Mucosa of gallbladder (tissue), 1 donor: ENCODE data around the gene COPE. TPM values are rescaled to one million over a fixed set of nuclear protein-coding genes. Genes with fewer than 3 reads are reported as not detected.

Source experiments
- DNase-seq: peaks from one replicate; pipeline ENCODE4 v3.0.0-alpha.2; 2020; ENCODE audit warnings: low spot score
- total RNA-seq: library from RNA; stranded (reverse); gene quantifications from one replicate; pipeline ENCODE4 v1.2.1, GENCODE V29; 2021
- donor health status: DM: no; HTN: no; CAD: no.

The COPE gene
- total RNA-seq, 1 donor from 2014 or later = 183 TPM

- DNase-seq = no peak
These were observed 65.3 kb downstream of the COPE start for GRCh38 chr19:18853755-18854427.

GRCh38 chr19:18852648-18853047 lies 66.5 kb downstream of the COPE start:
- no peak for DNase-seq

- no peak for DNase-seq
These were observed 67.4 kb downstream of the COPE start for GRCh38 chr19:18851673-18852325.

DNA sequence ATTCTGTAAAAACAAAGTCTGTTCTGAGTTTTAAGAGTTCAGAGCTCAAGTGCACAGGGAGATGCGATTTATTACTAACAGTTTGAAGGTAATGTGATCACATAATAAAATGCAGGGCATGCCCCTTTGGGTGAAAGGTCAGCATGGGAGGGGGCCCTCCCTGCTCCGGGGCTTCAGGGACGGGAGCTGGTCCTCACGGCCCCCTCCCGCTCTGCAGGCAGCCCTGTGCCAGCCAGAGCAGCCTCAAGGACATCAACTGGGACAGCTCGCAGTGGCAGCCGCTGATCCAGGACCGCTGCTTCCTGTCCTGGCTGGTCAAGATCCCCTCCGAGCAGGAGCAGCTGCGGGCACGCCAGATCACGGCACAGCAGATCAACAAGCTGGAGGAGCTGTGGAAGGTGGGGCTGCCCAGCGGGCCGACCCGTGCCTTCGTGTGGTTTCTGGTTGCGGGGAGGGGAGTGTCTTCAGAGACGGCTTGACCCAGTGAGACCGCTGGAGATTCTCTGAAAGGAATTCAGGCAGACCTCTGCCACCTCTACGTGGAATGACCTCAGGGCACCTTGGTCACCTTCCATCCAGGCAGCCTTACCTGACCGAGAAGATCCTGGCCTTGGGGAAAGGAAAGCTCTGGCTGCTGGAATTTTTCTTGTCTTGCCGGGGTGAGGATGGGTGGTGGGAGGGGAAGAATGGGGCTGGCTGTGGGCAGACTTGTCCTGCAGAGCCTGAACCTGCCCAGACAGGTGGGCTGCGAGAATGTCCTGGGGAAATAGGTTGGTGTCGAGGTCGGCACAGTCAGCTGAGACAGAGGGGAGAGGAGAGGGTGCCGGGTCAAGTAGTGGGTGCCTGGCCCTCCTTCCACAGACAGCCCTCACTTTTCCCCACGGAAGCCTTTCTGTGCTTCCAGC lies 68.5 kb downstream of the COPE start:
- no peak for DNase-seq

DNA sequence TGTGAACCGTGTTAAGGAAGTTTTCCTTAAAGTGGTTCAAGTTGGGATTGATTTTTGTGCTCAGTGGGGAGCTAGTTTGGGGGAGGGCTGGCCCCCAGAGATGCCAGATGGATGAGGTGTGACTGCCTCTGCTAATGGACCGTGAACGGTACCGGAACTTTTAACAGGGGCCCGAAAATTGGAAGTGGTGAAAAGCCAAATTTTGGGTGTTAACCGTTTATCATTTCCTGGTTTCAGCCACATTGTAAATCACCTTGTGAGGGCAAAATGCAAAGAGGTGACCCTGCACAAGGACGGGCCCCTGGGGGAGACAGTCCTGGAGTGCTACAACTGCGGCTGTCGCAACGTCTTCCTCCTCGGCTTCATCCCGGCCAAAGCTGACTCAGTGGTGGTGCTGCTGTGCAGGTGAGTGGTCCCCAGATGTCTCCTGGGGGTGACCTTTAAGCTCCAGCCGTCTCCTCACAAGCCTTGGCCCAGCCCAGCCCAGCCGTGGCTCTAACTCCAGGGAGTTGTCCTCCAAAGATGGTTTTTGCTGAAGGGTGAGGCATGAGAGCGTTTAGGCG lies 69.3 kb downstream of the COPE start:
- no peak for DNase-seq

Other genes starting within 250 kb of the COPE start
- 23.6 TPM for gene CRTC1, start 235.7 kb downstream of the COPE start, total RNA-seq
- gene COMP, start 128.1 kb downstream of the COPE start, total RNA-seq = 2.0 TPM
- 117 TPM for gene UPF1, start 87.4 kb downstream of the COPE start, total RNA-seq
- 1.8 TPM for gene CERS1, start 23.2 kb downstream of the COPE start, total RNA-seq
- gene DDX49, start 328 bp upstream of the COPE start, total RNA-seq = 34.2 TPM
- 24.5 TPM for gene HOMER3, start 21.8 kb upstream of the COPE start, total RNA-seq
- 69.8 TPM for gene SUGP2, start 114.1 kb upstream of the COPE start, total RNA-seq
- gene ARMC6, start 114.2 kb upstream of the COPE start, total RNA-seq = 19.5 TPM
- gene SLC25A42, start 144.6 kb upstream of the COPE start, total RNA-seq = 10.5 TPM
- gene TMEM161A, start 219.1 kb upstream of the COPE start, total RNA-seq = 33.2 TPM